GM18520 (cell line): ENCODE data around the gene HOXA6.

ENCODE experiments used
- ATAC-seq: cut with Tn5 transposase; IDR thresholded peaks from one replicate; pipeline ENCODE4 v1.9.1; 2021; ENCODE audit not compliant: unreplicated experiment

Gene HOXA6

DNA sequence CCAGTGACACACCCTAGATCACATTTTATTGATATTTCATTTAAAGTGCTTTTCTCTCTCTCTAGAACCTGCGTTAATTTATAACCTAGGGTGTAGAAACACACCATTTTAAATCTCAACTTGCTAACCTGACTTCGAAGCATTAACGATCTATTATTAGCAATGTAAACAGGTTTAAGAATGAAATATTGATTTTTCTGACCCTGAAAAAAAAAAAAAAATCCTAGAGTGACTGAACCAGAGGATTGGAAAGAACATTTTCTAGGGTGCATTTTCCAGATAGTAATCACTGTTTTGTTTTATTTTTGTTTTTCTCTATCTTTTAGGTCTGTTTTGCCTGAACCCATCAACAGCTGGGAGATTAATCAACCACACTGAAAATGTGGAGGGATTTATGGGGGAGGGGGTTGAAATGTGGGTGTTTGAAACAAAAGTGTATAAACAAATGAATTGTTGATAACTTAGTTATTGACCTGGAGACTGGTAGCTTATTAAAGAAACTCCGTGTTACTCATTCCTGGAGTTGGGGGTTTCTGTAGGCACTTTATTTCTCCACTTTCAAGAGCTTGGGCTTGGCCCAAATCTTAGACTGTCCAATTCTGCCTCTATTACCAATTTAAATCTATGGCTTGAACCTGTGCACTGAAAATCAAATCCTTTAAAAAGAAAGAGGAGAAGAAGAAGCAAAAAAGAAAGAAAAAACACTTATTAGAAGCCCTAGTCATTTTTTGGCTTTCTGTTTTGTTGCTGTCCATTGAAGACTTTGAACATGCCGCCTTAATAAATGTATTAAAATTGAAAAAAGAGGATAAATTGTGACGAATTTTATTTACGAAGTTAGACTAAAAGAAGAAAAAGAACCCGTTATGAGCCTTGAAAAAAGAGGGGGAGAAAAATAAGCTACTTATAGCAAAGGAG is 47.9 kb downstream of the HOXA6 start:
- ATAC-seq, result no peak

DNA sequence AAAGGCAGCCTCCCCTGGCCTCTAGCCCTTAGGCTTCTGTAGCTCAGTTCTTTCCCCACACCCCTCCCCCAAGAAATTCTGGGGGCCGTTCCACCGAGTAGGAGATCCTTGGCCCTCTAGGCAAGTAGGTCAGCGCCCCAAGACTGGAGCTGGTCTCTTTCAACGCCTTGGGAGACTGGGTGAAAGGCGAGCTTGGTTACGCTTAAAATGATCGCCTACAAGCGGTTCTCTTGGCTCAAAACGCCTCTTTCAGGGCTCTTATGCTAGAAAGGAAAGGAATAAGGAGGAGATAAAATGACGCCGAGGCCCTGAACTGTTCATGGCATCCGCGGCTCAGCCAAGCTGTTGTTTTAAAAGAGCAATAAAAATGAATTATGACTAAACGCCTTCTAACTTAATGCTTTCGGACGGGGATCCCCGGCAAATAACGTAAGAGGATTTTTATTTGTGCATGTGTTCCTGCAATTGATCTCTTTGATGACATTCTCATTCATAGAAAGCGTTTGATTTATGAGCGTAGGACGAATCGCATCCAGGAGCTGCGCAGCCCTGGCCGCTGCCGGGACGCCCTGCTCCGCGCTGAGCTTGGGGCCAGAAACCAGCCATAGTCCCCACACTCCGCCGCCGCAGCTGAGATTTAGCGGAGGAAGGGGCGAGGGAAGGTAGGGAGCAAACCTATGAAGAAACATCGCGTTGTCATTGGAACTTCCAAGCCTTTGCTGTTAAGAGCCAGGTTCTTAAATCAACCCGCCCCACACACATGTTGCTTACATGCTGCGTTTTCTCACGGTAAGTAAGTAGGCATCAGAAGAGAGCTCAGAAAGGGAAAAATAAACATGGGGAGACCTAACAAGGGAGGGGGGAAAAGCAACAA is 48.8 kb downstream of the HOXA6 start:
- no peak for ATAC-seq

DNA sequence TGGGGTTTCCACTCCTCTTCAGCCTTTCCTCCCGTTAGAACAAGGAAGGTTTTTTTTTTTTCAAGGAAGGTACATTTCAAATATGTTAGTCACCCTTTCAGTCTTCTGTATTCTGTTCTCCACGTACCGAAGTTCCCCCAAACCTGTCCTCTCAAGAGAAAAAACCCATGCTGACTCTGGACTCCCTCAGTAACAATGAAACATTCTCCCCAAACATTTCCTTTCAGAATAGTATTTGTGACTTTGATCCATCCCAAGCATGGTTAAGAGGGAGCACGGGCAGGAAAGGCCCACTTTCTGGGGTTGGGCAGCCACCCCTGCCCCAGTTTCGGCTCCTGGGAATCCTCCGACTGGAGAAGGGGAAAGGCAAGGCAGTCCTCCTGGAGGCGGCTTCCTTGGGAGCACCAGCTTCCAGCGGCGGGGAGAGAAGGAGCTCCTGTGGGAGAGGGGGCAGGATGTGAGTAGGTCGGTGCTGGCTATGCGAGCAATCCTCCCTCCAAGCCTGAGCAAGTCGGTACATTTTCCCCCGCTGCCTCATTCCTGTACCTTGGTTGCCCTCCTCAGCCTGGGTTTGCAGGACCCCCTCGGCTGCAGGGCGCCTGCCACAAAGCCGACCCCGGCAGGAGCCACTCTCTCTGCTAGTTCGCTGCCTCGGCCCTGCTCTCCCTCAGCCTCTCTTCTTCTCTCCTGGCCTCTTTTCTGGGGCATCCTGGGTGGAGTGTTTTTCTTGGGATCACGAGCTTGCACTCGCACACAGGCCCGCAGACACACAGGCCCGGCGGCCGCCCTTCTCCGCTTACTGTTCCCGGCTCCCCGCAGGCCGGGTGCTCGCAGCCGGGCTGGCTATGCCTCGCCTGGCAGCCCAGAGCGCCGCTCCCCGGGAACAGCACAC is 49.6 kb downstream of the HOXA6 start:
- ATAC-seq, result no peak

DNA sequence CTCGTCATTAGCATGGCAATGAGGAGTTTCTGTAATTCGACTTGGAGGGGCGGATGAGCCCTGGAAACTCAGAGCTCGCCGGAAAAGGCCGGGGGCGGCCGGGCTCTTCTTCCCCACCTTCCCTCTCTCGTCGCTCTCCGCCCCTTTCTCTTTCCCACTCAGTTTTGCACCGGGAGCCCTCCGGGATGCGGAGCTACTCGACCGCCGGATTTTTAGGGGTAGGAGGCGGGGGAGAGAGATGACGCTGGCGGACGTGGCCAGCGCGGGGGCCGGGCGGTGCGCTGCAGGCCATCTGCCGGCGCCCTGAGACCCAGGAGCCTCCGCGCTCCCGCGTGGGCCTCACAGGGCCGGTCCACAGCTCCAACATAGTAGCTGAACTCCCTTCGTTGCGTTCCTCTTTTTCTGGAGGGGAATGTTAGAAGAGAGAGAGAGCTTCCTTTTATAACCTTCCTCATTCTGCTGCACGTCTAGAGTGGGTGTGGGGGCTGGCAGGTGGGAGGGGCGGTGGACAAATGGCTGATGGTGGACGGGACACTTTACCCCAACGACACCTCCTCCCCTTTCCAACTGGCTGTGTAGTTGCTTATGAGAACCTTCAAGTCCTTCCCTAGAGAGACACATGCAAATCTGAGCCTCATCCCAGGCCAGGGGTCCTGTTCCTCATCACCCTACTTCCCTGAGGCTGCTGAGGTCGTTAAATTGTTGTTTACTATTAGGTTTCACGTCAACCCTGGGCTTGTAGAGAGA is 50.6 kb downstream of the HOXA6 start:
- no peak for ATAC-seq

DNA sequence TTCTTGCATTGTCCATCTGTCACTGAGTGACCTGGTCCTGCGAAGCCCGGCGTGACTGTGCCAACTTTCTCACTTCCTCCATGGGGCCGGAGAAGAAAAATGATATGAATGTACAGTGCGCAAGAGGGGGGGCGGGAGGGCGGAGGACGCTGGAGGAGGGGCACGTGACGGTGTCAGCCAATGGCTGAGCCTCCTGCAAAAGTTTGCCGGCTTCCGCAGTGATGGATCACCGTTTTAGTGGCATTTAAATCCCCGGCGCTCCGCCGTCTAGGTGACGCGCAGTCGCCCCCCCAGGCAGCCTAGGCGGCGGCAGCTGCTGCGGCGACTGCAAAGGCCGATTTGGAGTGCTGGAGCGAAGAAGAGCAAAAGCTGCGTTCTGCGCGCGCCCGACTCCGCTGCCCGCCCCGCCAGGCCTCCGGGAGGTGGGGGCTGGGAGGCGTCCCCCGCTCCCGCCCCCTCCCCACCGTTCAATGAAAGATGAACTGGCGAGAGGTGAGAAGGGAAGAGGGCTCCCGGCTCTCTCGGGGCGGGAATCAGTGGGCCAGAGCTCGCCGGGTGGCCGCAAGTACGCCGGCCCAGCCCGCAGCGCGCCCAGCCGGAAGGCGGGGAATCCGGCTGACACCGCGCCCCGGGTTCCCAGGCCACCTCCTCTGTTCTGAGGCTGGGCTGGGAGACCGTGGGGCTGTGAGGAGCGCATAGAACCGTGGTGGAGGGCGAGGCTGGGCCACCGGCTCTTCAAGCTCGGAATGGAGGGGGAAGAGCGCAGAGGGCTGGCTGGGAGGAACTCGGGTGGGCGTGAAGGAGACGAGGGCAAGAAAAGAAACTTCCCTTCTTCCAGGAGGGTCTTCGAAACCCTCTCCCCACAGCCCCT is 51.4 kb downstream of the HOXA6 start, which contains the start of gene HOXA1:
HOXA1 (minus strand) TSS at position 104 of the 871 bp plus-strand sequence; CDS start at position 16, 88 bp downstream.
- peak; percentile 71 for ATAC-seq
